H9 (cell line): ENCODE results near the gene ZWILCH. TPM values are rescaled to one million over a fixed set of nuclear protein-coding genes. Genes with fewer than 3 reads are reported as not detected.
A peak's percentile ranks its signal among the peaks of the same experiment; 100 is the strongest.

Source experiments
- DNase-seq: peaks from one replicate; pipeline ENCODE4 v3.0.0-alpha.2; 2017
- H2AFZ ChIP-seq: one replicate; pipeline ENCODE4 v1.6.1; 2013; ENCODE audit warnings: mild to moderate bottlenecking, low read length, control low read depth, moderate library complexity
- H2AK5ac ChIP-seq: 2 replicates; pipeline ENCODE4 v1.6.1; 2013; ENCODE audit warnings: low read length, control low read depth, mixed read lengths; ENCODE audit not compliant: insufficient read length
- H2BK120ac ChIP-seq: one replicate; pipeline ENCODE4 v1.6.1; 2013; ENCODE audit warnings: low read depth, mild to moderate bottlenecking, low read length, control low read depth, inconsistent platforms; ENCODE audit not compliant: poor library complexity, severe bottlenecking
- H2BK12ac ChIP-seq: 2 replicates; pipeline ENCODE4 v1.6.1; 2013; ENCODE audit warnings: low read length, control low read depth, mixed read lengths, low read depth; ENCODE audit not compliant: insufficient read length
- H2BK15ac ChIP-seq: 2 replicates; pipeline ENCODE4 v1.6.1; 2013; ENCODE audit warnings: low read depth, low read length, control low read depth
- H2BK20ac ChIP-seq: one replicate; pipeline ENCODE4 v1.6.1; 2013; ENCODE audit warnings: low read depth, mild to moderate bottlenecking, low read length, control low read depth, inconsistent platforms; ENCODE audit not compliant: poor library complexity, severe bottlenecking
- H2BK5ac ChIP-seq: 2 replicates; pipeline ENCODE4 v1.6.1; 2013; ENCODE audit warnings: low read length, control low read depth, mixed read lengths; ENCODE audit not compliant: insufficient read length
- H3K14ac ChIP-seq: 2 replicates; pipeline ENCODE4 v1.6.1; 2013; ENCODE audit warnings: low read length, control low read depth; ENCODE audit not compliant: insufficient read depth
- H3K18ac ChIP-seq: 2 replicates; pipeline ENCODE4 v1.6.1; 2013; ENCODE audit warnings: low read depth, mild to moderate bottlenecking, mixed read lengths, low read length, control low read depth; ENCODE audit not compliant: insufficient read length
- H3K23ac ChIP-seq: 2 replicates; pipeline ENCODE4 v1.6.1; 2013; ENCODE audit warnings: low read length, control low read depth, mixed read lengths, low read depth; ENCODE audit not compliant: insufficient read length
- H3K23me2 ChIP-seq: 2 replicates; pipeline ENCODE4 v1.6.1; 2013; ENCODE audit warnings: low read depth, mild to moderate bottlenecking, mixed read lengths, low read length, control low read depth; ENCODE audit not compliant: insufficient read length, poor library complexity, severe bottlenecking
- H3K27ac ChIP-seq: 2 replicates; pipeline ENCODE4 v1.5.1; 2013; ENCODE audit warnings: low read length, control low read depth, mixed read lengths, low read depth; ENCODE audit not compliant: insufficient read length
- H3K27me3 ChIP-seq: 2 replicates; pipeline ENCODE4 v1.6.1; 2013; ENCODE audit warnings: low read length, control low read depth, inconsistent platforms; ENCODE audit not compliant: insufficient read depth
- H3K4ac ChIP-seq: 2 replicates; pipeline ENCODE4 v1.6.1; 2013; ENCODE audit warnings: low read depth, mild to moderate bottlenecking, control low read depth, inconsistent platforms, low read length, moderate library complexity
- H3K4me1 ChIP-seq: 2 replicates; pipeline ENCODE4 v1.6.1; 2013; ENCODE audit warnings: low read length, control low read depth, inconsistent platforms; ENCODE audit not compliant: insufficient read depth
- H3K4me2 ChIP-seq: 2 replicates; pipeline ENCODE4 v1.6.1; 2013; ENCODE audit warnings: low read length, control low read depth, mixed read lengths; ENCODE audit not compliant: insufficient read length, insufficient read depth
- H3K56ac ChIP-seq: 2 replicates; pipeline ENCODE4 v1.6.1; 2013; ENCODE audit warnings: low read depth, mild to moderate bottlenecking, mixed read lengths, low read length, control low read depth; ENCODE audit not compliant: insufficient read length
- H3K79me1 ChIP-seq: 2 replicates; pipeline ENCODE4 v1.6.1; 2013; ENCODE audit warnings: low read depth, mild to moderate bottlenecking, moderate library complexity, low read length, control low read depth, inconsistent platforms; ENCODE audit not compliant: insufficient read depth, poor library complexity, severe bottlenecking
- H3K79me2 ChIP-seq: 2 replicates; pipeline ENCODE4 v1.6.1; 2013; ENCODE audit warnings: low read length, control low read depth, inconsistent platforms; ENCODE audit not compliant: insufficient read depth
- H3K9ac ChIP-seq: 2 replicates; pipeline ENCODE4 v1.6.1; 2013; ENCODE audit warnings: low read length, control low read depth, mixed read lengths; ENCODE audit not compliant: insufficient read length; ENCODE audit errors: extremely low read depth
- H3K9me3 ChIP-seq: one replicate; pipeline ENCODE4 v1.6.1; 2013; ENCODE audit warnings: low read depth, low read length, inconsistent platforms; ENCODE audit not compliant: control insufficient read depth
- H3T11ph ChIP-seq: one replicate; pipeline ENCODE4 v1.6.1; 2013; ENCODE audit warnings: mild to moderate bottlenecking, low read length, control low read depth, inconsistent platforms
- H4K20me1 ChIP-seq: one replicate; pipeline ENCODE4 v1.6.1; 2013; ENCODE audit not compliant: control insufficient read depth, insufficient read length, insufficient read depth
- H4K5ac ChIP-seq: 2 replicates; pipeline ENCODE4 v1.6.1; 2013; ENCODE audit warnings: low read depth, mild to moderate bottlenecking, mixed read lengths, low read length, control low read depth; ENCODE audit not compliant: insufficient read length
- H4K8ac ChIP-seq: replicated peaks from 2 replicates; pipeline ENCODE4 v1.6.1; 2013; ENCODE audit warnings: low read length, control low read depth, mixed read lengths, low read depth; ENCODE audit not compliant: insufficient read length
- H4K91ac ChIP-seq: 2 replicates; pipeline ENCODE4 v1.6.1; 2013; ENCODE audit warnings: low read depth, mild to moderate bottlenecking, moderate library complexity, mixed read lengths, low read length, control low read depth; ENCODE audit not compliant: insufficient read length
- H3K27ac Mint-ChIP-seq, 3 experiments: 2 replicates in 2 of 3; 3 replicates in 1 of 3; pipeline ENCODE4 v1.8.0; 2020 to 2021; ENCODE audit warnings: mixed read lengths in 3 of 3, mild to moderate bottlenecking in 1 of 3, moderate library complexity in 1 of 3
- H3K27me3 Mint-ChIP-seq: 2 replicates; pipeline ENCODE4 v1.8.0; 2021; ENCODE audit warnings: low read depth, mild to moderate bottlenecking, moderate library complexity, mixed read lengths
- H3K36me3 Mint-ChIP-seq, 3 experiments: 2 replicates in 2 of 3; 3 replicates in 1 of 3; pipeline ENCODE4 v1.8.0; 2020 to 2021; ENCODE audit warnings: low read depth in 3 of 3, mixed read lengths in 3 of 3; ENCODE audit not compliant: insufficient read depth in 1 of 3
- H3K4me1 Mint-ChIP-seq, 2 experiments: 2 replicates each; pipeline ENCODE4 v1.8.0; 2020; ENCODE audit warnings: mixed read lengths in 2 of 2
- H3K4me3 Mint-ChIP-seq, 2 experiments: 2 replicates in 1 of 2; 3 replicates in 1 of 2; pipeline ENCODE4 v1.8.0; 2020 to 2021; ENCODE audit warnings: mild to moderate bottlenecking in 2 of 2, mixed read lengths in 2 of 2, moderate library complexity in 1 of 2
- H3K9me3 Mint-ChIP-seq, 2 experiments: 2 replicates in 1 of 2; 3 replicates in 1 of 2; pipeline ENCODE4 v1.8.0; 2020; ENCODE audit warnings: mild to moderate bottlenecking in 2 of 2, mixed read lengths in 2 of 2, moderate library complexity in 1 of 2
- CTCF ChIP-seq: fragments of 200-600 bp; sonication (generic); conservative IDR thresholded peaks from 3 replicates; pipeline ENCODE4 v1.8.0; 2021; ENCODE audit warnings: antibody characterized with exemption, mild to moderate bottlenecking
- WGBS: extraction: QIAGEN DNeasy Blood & Tissue Kit; methylation state at CpG from one replicate; pipeline ENCODE4 v1.1.7; 2013; ENCODE audit warnings: missing lambda C conversion rate, low lambda C conversion rate, mixed read lengths; ENCODE audit not compliant: insufficient read length; ENCODE audit errors: extremely low coverage; 5-methylcytosine and 5-hydroxymethylcytosine counted together
- total RNA-seq: library from RNA; stranded (reverse); gene quantifications from 2 replicates; pipeline ENCODE4 v1.2.1, GENCODE V29; 2021

ZWILCH gene
- total RNA-seq, 1 experiment from 2014 or later: 47.2 TPM

- Histone ChIP-seq H3K18ac (no peak overlapping the region), H2BK120ac (no peak overlapping the region), H2AK5ac (no peak overlapping the region), H3K79me1 (no peaks in the 10 kb centered on the region), H3K9ac (peak overlapping the region; percentile 96), H2BK12ac (no peak overlapping the region), H3K56ac (no peak overlapping the region), H3K14ac (no peak overlapping the region), H2BK5ac (no peak overlapping the region), H2AFZ (no peak overlapping the region), H4K20me1 (no peaks in the 10 kb centered on the region), H4K8ac (no peak overlapping the region), H3K4ac (no peak overlapping the region), H4K91ac (no peak overlapping the region), H2BK20ac (no peak overlapping the region), H3K79me2 (peaks cover 31% of the 10 kb centered on the region; the same call in 1 of the 2 replicates), H3K27me3 (no peaks in the 10 kb centered on the region), H3K4me2 (peak overlapping the region; percentile 87), H3T11ph (no peak overlapping the region), H3K4me1 (no peaks in the 10 kb centered on the region), H3K9me3 (no peaks in the 10 kb centered on the region), H4K5ac (no peak overlapping the region), H3K27ac (no peak overlapping the region), H3K23ac (no peak overlapping the region), H2BK15ac (no peak overlapping the region), H3K23me2 (no peaks in the 10 kb centered on the region)
- H3K27ac Mint-ChIP-seq: peak overlapping the region in 2 of 3 experiments; percentile 100; a peak in 4 of 7 replicates
- H3K27me3 Mint-ChIP-seq: no peaks in the 10 kb centered on the region
- peaks cover 35 to 53% (median 51%) of the 10 kb centered on the region in 3 experiments for H3K36me3 Mint-ChIP-seq
- WGBS: no CpG with 5 or more reads among the region's 4 CpGs
- H3K9me3 Mint-ChIP-seq: no peaks in the 10 kb centered on the region; a peak in 2 of 5 replicates
- no peak for DNase-seq
- peak overlapping the region; percentile 98 to 100 for H3K4me3 Mint-ChIP-seq
- peaks cover 22 to 32% of the 10 kb centered on the region in 2 experiments for H3K4me1 Mint-ChIP-seq
- no peak for TF ChIP-seq CTCF
These were observed 692 bp downstream of the ZWILCH start for GRCh38 chr15:66505818-66506217.
